NT2/D1 (cell line): Measurements from ENCODE around the gene SLC6A7.

Source experiments
- DNase-seq: peaks from one replicate; pipeline ENCODE4 v3.0.0-alpha.2; 2011; ENCODE audit warnings: low read depth, low spot score
- H3K27me3 ChIP-seq: 2 replicates; pipeline ENCODE4 v1.6.0; 2011; ENCODE audit warnings: mild to moderate bottlenecking; ENCODE audit not compliant: insufficient read length, insufficient read depth
- H3K36me3 ChIP-seq: 2 replicates; pipeline ENCODE4 v1.6.1; 2011; ENCODE audit warnings: mild to moderate bottlenecking, low read length, mixed read lengths; ENCODE audit not compliant: insufficient read depth, insufficient read length
- H3K4me1 ChIP-seq: 2 replicates; pipeline ENCODE4 v1.5.1; 2011; ENCODE audit not compliant: insufficient read depth, insufficient read length
- H3K4me3 ChIP-seq: 2 replicates; pipeline ENCODE4 v1.5.1; 2011; ENCODE audit warnings: low read depth; ENCODE audit not compliant: insufficient read length
- H3K9ac ChIP-seq: 2 replicates; pipeline ENCODE4 v1.6.0; 2011; ENCODE audit warnings: low read depth; ENCODE audit not compliant: insufficient read length
- H3K9me3 ChIP-seq: 2 replicates; pipeline ENCODE4 v1.5.1; 2011; ENCODE audit warnings: mild to moderate bottlenecking, low read length; ENCODE audit not compliant: insufficient read depth
- SUZ12 ChIP-seq: IDR thresholded peaks from 2 replicates; pipeline ENCODE4 v1.6.1; 2011; ENCODE audit not compliant: insufficient read length, insufficient read depth; ENCODE audit errors: extremely low read depth
- YY1 ChIP-seq: IDR thresholded peaks from 2 replicates; pipeline ENCODE4 v1.6.1; 2011; ENCODE audit not compliant: insufficient read length, insufficient read depth
- ZNF274 ChIP-seq: IDR thresholded peaks from 2 replicates; pipeline ENCODE4 v1.6.1; 2011; ENCODE audit warnings: mild to moderate bottlenecking, low read depth, low read length

SLC6A7 gene

GRCh38 chr5:150254363-150254762 is 64.5 kb downstream of the SLC6A7 start:
- Histone ChIP-seq H3K9me3 (no peaks in the 10 kb centered on the region), H3K4me3 (no peak overlapping the region), H3K9ac (no peak overlapping the region), H3K36me3 (no peaks in the 10 kb centered on the region), H3K4me1 (no peaks in the 10 kb centered on the region), H3K27me3 (no peaks in the 10 kb centered on the region)
- no peak for DNase-seq
- TF ChIP-seq YY1 (no peak), SUZ12 (no peak), ZNF274 (no peak)

GRCh38 chr5:150254774-150255173 is 64.9 kb downstream of the SLC6A7 start:
- H3K27me3 ChIP-seq, result no peaks in the 10 kb centered on the region
- no peak overlapping the region for H3K9ac ChIP-seq
- H3K36me3 ChIP-seq, result no peaks in the 10 kb centered on the region
- no peaks in the 10 kb centered on the region for H3K9me3 ChIP-seq
- TF ChIP-seq YY1, result no peak
- TF ChIP-seq SUZ12, result no peak
- TF ChIP-seq ZNF274, result no peak
- DNase-seq, result no peak
- no peak overlapping the region for H3K4me3 ChIP-seq
- H3K4me1 ChIP-seq, result no peaks in the 10 kb centered on the region

GRCh38 chr5:150255659-150256409 is 66.0 kb downstream of the SLC6A7 start:
- TF ChIP-seq ZNF274, result no peak
- TF ChIP-seq SUZ12, result no peak
- TF ChIP-seq YY1, result no peak

GRCh38 chr5:150256410-150257064 is 66.7 kb downstream of the SLC6A7 start:
- no peak overlapping the region for H3K4me3 ChIP-seq
- no peaks in the 10 kb centered on the region for H3K9me3 ChIP-seq
- no peak overlapping the region for H3K9ac ChIP-seq
- no peak for DNase-seq
- H3K4me1 ChIP-seq, result no peaks in the 10 kb centered on the region
- no peaks in the 10 kb centered on the region for H3K36me3 ChIP-seq
- TF ChIP-seq SUZ12 (no peak), ZNF274 (no peak)
- no peaks in the 10 kb centered on the region for H3K27me3 ChIP-seq

More at GRCh38 chr5:150255659-150256409, 66.0 kb downstream of the SLC6A7 start:
- Histone ChIP-seq H3K4me1 (no peaks in the 10 kb centered on the region), H3K9me3 (no peaks in the 10 kb centered on the region), H3K4me3 (no peak overlapping the region), H3K36me3 (no peaks in the 10 kb centered on the region), H3K27me3 (no peaks in the 10 kb centered on the region), H3K9ac (no peak overlapping the region)
- DNase-seq, result no peak

- DNase-seq, result no peak
- H3K9ac ChIP-seq, result no peak overlapping the region
- no peaks in the 10 kb centered on the region for H3K9me3 ChIP-seq
- H3K4me1 ChIP-seq, result no peaks in the 10 kb centered on the region
- H3K27me3 ChIP-seq, result no peaks in the 10 kb centered on the region
- TF ChIP-seq ZNF274, result no peak
- TF ChIP-seq SUZ12, result no peak
- TF ChIP-seq YY1, result no peak
- H3K36me3 ChIP-seq, result no peaks in the 10 kb centered on the region
- no peak overlapping the region for H3K4me3 ChIP-seq
Measured at GRCh38 chr5:150257424-150257823, 67.6 kb downstream of the SLC6A7 start.

- DNase-seq, result no peak
- H3K27me3 ChIP-seq, result no peaks in the 10 kb centered on the region
- no peak for TF ChIP-seq YY1
- no peak for TF ChIP-seq SUZ12
- no peak for TF ChIP-seq ZNF274
- H3K4me1 ChIP-seq, result peaks cover 1% of the 10 kb centered on the region
- H3K9ac ChIP-seq, result no peak overlapping the region
- no peak overlapping the region for H3K4me3 ChIP-seq
- H3K9me3 ChIP-seq, result no peaks in the 10 kb centered on the region
- no peaks in the 10 kb centered on the region for H3K36me3 ChIP-seq
Measured at GRCh38 chr5:150258130-150258529, 68.3 kb downstream of the SLC6A7 start.
